Stimulated activated CD4-positive, alpha-beta T cell treated with anti-CD3 and anti-CD28 coated beads, TNF-alpha, amount 100 ng/mL, for 24 hours (primary cell): Measurements from ENCODE around the gene AGAP1.

Source experiments
- DNase-seq, 3 experiments: peaks; one replicate each; pipeline ENCODE4 v3.0.0-alpha.2; 2020; ENCODE audit warnings: low read depth in 3 of 3

AGAP1 gene

GRCh38 chr2:235550378-235550760 lies 56.5 kb downstream of the AGAP1 start:
- DNase-seq = no peak

- no peak for DNase-seq
Observed at GRCh38 chr2:235550946-235551345, 57.1 kb downstream of the AGAP1 start.

GRCh38 chr2:235551965-235552364 lies 58.1 kb downstream of the AGAP1 start:
- no peak for DNase-seq

GRCh38 chr2:235552671-235553070 lies 58.8 kb downstream of the AGAP1 start:
- DNase-seq = no peak

GRCh38 chr2:235553291-235553690 lies 59.4 kb downstream of the AGAP1 start:
- no peak for DNase-seq

- no peak for DNase-seq
Observed at GRCh38 chr2:235553696-235554100, 59.9 kb downstream of the AGAP1 start.

- no peak for DNase-seq
Observed at GRCh38 chr2:235554385-235554784, 60.5 kb downstream of the AGAP1 start.

- no peak for DNase-seq
Observed at GRCh38 chr2:235554936-235555335, 61.1 kb downstream of the AGAP1 start.

GRCh38 chr2:235555371-235555770 lies 61.5 kb downstream of the AGAP1 start:
- no peak for DNase-seq

- no peak for DNase-seq
Observed at GRCh38 chr2:235556086-235556485, 62.2 kb downstream of the AGAP1 start.

- no peak for DNase-seq
Observed at GRCh38 chr2:235556901-235557300, 63.1 kb downstream of the AGAP1 start.

GRCh38 chr2:235557903-235558302 lies 64.1 kb downstream of the AGAP1 start:
- no peak for DNase-seq

GRCh38 chr2:235558572-235558971 lies 64.7 kb downstream of the AGAP1 start:
- no peak for DNase-seq

GRCh38 chr2:235560345-235560744 lies 66.5 kb downstream of the AGAP1 start:
- no peak for DNase-seq

GRCh38 chr2:235561450-235561849 lies 67.6 kb downstream of the AGAP1 start:
- DNase-seq = no peak

- DNase-seq = no peak
Observed at GRCh38 chr2:235562065-235562747, 68.4 kb downstream of the AGAP1 start.

- DNase-seq = no peak
Observed at GRCh38 chr2:235563056-235563910, 69.4 kb downstream of the AGAP1 start.

GRCh38 chr2:235564066-235564465 lies 70.2 kb downstream of the AGAP1 start:
- DNase-seq = no peak

GRCh38 chr2:235564884-235565530 lies 71.2 kb downstream of the AGAP1 start:
- no peak for DNase-seq

GRCh38 chr2:235566415-235566814 lies 72.6 kb downstream of the AGAP1 start:
- no peak for DNase-seq

GRCh38 chr2:235566931-235567495 lies 73.2 kb downstream of the AGAP1 start:
- no peak for DNase-seq

- DNase-seq = no peak
Observed at GRCh38 chr2:235567842-235568241, 74.0 kb downstream of the AGAP1 start.
